Putamen (tissue), 1 donor: Measurements from ENCODE around the gene ARHGAP18.

Source experiments
- DNase-seq: peaks from one replicate; pipeline ENCODE4 v3.0.0-alpha.2; 2016; ENCODE audit warnings: low spot score

Gene ARHGAP18

DNA sequence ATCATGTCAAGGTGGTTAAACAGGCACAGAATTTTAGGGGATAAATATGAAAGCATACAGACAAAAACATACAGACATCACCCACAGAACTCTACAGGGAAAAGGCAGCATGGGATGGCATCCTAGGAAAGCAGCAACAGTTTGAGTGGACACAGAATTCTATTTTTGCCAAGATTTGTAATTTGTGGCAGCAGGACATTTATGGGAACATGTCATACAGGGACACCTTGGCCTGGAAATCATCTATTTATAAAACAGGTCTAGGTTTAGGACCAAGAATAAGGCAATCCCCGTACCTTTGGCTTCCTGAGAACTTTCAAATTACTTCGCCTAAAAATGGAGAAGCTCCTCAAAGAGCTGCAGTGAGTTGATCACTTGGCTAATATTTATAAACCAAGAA lies 17.5 kb downstream of the ARHGAP18 start:
- no peak for DNase-seq

GRCh38 chr6:129691709-129692108 lies 18.3 kb downstream of the ARHGAP18 start:
- DNase-seq, result no peak

- DNase-seq, result no peak
Observed at GRCh38 chr6:129691043-129691640, 18.8 kb downstream of the ARHGAP18 start.

GRCh38 chr6:129686941-129687627 lies 22.9 kb downstream of the ARHGAP18 start:
- no peak for DNase-seq

DNA sequence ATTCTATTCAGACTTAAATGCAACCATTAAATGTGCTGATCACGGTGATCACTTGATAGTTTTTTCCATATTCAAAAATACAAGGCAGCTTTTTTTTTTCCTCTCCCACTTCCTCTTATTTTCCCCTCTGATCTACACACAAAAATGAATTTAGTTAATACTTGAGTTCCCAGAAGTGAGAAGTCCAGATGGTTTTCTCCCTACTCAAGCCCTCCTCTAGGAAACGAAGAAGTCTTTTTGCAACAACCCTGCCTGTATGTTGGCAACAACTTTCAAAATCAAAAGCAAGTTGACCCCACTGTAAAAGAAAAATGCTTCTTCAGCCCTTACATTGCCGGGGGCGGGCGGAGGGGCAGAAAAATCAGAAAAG lies 24.3 kb downstream of the ARHGAP18 start:
- no peak for DNase-seq

DNA sequence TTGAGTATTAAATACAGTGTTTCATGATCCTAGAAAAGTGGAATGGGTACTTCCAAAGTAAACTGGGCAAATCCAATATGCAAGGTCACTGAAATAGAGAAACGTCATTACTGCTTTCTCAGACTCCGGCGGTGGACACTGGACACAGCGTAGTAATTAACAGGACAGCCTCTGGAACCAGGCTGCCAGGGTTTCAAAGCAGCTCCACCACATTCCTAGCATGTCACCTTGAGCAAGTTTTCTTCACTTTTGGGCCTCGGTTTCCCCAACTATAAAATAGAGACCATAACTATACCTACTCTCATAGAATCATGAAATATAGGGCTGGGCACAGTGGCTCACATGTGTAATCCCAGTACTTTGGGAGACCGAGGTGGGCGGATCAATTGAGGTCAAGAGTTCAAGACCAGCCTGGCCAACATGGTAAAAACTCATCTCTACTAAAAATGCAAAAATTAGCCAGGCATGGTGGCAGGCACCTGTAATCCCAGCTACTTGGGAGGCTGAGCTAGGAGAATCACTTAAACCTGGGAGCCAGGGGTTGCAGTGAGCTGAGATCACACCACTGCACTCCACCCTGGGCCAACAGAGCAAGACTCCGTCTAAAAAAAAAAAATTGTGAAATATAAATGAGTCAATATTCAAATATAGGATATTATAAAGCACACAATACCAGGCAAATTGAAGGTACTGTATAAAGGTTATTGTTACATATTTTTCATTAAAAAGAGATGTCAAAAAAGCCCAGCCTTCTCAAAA lies 24.9 kb downstream of the ARHGAP18 start:
- no peak for DNase-seq

- DNase-seq, result no peak
Observed at GRCh38 chr6:129684323-129684884, 25.6 kb downstream of the ARHGAP18 start.

DNA sequence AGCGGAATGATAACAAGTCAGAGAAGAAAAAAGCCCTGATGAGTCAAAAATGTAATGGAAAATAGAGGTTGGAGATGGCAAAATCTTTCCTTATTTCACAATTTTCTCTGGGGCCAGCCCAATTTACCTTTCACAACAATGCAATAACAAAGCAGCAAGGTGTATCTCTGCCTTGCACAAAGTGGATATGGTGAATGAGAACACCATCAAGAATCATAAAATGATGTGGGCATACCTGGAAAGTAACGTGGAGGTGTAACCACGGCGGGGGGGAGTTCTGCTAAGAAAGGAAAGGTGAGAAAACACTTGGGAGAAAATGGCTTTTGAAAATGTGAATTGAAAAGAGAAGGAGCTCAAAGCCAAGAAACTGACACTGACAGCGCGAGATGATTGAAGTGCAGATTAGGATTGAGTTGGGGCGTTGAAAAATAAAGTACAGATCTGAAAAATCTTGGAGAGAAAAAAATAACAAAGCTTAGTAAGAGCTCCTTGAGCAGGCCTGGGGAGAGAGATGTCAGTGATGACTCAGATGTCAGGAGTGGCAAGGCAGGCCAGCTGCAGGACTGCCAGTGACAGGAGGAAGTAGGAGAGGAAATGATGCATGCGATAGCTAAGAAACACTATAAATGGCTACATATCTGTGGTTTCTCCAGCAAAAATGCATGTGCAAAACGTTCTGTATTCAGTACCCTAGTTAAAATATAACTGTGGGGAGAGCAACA lies 26.2 kb downstream of the ARHGAP18 start:
- peak; percentile 41 for DNase-seq

DNA sequence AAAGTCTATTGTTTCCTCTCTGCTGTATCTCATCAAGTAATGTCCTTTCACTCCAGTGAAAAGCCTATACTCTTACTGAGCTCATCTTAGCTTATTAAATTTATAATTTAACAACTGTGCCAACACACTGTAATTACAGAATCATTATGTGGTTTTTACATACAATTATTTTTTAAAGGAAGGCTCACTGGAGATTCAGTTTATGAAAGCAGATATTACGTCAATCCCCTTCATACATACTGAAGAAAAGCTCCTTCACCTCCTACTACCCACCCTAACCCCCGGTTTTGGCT lies 28.1 kb downstream of the ARHGAP18 start:
- DNase-seq, result no peak

DNA sequence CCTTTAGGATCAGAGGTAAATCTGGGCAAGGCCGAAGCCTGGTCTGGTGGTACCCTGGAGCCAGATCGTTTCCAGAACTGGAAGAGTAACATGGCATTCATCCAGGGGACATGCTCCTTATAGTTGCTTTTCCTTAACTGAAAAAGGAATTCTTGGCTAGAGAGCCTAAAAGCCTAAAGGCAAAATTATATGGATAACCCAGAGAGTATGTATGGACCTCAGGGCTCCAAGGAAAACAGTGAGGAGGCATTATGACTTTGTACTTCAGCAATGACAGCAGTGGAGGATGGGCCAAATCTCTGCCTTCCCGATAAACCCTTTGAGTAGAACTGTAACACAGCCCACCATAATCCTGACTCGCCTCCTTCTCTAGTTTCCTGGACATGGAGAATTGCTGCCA lies 29.3 kb downstream of the ARHGAP18 start:
- no peak for DNase-seq

DNA sequence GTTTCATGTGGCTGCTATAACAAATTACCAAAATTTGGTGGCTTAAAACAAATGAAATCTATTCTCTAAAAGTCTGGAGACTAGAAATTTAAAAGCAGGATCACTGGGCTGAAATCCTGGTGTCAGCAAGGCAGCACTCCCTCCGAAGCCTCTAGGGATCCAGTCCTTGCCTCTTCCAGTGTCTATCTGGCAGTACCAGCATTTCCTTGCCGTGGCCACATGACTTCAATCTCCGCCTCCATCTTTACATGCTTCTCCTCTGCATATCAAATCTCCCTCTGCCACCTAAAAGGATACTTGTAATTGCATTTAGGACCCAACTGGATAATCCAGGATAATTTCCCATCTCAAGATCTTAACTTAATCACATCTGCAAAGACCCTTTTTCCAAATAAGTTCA lies 30.2 kb downstream of the ARHGAP18 start:
- DNase-seq, result no peak

DNA sequence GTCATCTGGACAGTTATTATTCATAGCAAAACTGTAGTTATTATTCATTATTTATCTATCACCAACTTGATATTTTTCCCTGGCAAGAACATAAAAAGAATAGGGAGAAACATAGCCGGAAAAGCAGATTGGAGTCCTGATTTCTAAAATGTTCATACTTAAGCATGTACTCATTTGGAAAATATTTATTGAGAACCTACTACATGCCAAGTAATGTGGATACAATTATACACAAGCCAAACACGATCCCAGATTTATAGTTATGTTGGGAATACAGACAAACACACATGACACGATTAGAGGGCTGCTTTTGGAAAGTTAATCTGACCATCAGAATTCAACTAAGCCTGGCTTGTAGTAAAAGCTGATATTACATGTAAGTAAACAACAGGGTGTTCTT lies 30.7 kb downstream of the ARHGAP18 start:
- DNase-seq, result no peak

DNA sequence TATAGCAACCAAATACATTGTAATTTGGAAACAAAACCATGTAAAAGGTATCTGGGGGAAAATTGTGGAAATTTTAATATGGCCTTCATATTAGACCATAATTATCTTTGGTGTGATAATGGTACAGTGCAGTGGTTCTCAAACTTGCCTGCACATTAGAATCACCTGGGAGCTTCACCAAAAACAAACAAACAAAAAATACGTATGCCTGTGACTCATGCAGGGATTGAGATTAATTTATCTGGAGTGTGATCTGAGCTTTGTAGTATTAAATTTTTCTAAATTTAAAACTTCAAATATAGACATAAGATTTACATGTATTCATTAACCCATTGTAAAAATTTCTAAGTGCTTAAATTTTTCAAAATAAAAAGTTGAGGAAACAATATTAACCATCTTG lies 31.5 kb downstream of the ARHGAP18 start:
- DNase-seq, result no peak

DNA sequence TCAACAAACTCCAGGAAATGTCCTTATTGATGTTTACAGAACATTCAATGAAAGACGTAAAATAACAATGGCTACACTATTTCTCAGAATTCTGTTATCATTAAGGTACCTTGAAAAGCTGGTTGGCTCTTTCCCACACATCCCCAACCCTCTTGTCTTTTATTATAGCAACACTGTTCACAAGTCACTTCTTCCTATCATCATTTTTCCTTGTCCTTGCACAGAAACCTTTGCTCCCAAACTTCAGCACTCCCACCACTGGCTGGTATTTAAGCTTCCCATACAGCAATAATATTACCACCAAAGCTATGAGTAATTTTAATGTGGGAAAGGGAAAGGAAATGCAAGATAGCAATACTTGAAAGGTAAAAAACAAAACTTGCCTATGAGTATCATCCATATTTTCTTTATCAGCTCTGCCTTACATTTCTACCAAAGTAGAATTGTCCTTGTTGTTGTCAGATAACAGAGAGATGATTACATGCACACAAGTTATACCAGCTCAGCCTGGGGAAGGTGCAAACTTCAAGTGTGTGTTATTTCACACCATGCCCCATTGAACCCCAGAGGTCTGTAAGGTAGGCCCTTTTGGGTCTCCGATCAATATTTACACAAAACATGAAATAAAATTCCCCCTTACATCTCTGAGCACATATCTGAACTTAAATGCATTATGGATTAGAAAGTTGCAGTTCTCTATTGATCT lies 32.2 kb downstream of the ARHGAP18 start:
- DNase-seq, result no peak

DNA sequence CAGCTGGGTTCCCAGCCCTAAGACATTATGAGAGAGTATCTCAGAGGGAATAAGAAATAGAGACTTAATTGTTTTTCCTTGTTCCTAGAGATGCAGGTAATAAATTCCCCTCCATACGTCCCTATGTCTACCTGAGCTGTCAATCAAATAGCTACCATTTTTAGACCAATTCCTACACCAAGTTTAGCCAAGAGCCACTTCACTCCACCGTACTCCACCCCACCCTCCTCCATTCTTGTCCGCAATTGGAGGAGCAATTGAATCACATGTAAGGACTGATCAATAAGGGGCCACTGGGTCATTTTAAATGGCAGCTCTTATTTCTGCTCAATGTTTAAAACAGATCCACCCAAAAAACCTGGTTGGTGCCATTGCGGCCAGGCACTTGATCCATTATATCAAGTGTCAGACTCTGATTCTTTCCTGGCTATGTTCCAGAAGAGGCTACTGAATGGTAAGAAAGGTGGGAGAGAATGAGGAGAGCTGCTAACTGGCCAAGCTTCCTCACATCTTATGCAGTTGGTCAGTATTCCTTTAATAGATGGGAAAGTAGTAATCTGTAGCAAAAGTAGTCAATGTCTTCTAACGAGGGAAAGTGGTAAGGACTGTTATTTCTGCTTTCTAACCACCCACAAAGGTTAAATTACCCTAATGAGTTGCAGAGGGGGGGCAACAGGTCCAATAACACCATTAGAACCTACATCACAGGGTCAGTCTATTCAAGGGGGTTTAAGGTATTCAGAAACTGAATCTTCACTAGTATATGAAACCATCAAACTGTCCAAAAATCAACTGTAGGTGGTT lies 34.1 kb downstream of the ARHGAP18 start:
- DNase-seq, result no peak

GRCh38 chr6:129673748-129674147 lies 36.2 kb downstream of the ARHGAP18 start:
- DNase-seq, result no peak

DNA sequence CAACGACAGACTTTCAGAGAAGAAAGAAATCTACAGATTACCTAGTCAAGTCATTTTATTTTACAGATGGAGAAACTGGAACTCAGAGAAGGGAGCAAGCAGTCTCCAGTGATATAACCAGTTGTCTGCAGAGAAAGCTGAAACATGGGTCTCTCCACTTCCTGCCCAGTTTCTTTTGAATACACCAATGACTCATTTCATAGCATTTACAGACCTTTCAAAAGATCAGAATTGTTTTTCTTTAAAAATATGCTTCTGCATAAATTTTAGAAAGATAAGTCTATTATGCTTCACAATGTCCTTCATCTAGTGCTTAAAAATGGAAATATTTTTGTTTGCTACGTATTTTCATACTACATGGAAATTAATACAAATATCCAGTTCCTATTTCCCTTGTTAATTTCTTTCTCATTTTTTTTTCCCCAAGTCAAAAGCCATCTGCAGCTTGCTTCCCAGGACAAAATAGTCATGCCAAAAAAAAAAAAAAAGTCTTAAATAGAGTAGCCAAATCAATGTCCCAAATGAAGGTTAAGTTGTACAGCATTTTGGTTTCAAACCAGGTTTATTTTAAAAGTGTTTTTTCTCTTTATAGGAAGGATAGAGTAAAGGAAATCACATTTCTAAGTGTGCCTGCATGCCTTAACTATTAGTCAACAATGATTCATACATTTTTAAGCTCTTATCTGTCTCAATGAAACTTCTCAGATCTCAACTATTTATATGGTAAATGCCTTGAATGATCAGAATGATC lies 36.9 kb downstream of the ARHGAP18 start:
- DNase-seq, result no peak

GRCh38 chr6:129672341-129672682 lies 37.7 kb downstream of the ARHGAP18 start:
- no peak for DNase-seq

DNA sequence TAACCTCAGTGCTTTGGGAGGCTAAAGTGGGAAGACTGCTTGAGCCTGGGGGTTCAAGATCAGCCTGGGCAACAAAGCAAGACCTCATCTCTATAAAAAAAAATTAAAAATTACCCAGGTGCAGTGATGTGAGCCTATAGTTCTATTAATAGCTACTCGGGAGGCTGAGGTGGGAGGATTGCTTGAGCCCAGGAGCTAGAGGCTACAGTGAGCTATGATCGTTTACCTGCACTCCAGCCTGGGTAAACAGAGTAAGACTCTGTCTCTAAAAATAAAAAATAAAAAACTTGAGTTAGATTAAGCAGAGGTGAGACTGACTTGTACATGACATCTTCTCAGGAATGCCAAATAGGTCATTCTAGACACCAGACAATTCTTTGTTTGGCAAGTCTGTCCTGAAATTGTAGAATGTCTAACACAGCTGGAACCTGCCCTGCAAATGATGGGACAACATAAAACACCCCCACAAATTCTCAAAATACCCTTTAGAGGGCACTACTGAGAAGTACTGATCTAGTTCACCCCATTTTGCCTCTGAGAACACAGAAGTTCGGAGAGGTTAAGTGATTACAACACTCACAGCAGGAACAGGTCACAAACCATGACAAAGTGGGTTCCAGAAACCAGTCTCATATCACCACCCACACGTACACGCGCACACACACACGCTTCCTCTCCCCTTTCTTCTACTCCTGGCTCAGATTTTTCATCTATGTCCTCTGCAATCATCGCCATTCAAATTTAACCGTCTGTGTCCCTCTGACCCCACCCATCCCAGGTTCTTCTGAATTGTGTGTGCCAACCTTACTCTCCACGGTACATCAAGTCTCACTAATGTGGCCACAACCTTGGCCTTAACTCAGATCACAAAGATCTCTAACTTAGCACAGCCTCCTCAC lies 38.3 kb downstream of the ARHGAP18 start:
- DNase-seq, result no peak
